ENCODE data around the gene MOGAT3. TPM values are rescaled to one million over a fixed set of nuclear protein-coding genes. Genes with fewer than 3 reads are reported as not detected.

The MOGAT3 gene
- total RNA-seq, 2 experiments from 2014 or later: not detected

DNA sequence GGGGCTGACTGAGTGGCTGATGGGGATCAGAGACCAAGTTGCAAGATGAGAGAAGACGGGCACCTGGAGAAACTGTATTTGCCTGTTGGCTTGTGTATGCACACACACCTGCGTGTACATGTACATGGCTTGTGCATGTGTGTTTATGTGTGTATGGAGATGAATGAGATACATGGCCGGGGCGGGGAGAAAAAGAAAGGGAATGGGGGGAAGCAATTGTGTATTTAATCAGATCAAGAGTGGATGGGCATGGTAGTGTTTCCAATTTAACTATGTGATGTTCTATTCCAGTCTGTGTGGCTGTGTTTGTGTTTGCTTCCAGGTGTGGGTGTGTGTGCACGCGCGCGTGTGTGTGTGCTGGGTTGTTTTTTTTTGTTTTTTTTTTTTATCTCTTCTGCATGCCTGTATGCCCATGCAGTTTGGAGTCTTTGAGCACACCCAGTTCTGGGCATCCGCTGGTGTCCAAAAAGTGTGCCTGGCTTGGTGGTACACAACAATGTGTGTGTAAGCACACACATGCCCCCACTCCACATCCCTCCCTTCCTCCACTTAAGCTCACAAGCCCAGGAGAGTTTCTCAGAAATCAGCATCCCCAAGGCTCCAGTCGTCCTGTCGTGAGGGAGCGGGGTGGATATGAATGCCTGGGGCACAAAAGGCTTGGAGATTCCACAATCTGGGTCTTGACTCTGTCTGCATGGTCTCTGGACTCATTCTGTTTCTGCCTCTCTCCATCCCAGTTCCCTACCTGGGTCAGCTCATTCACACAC, 33.0 kb downstream of the MOGAT3 start:
- no peak overlapping the region for H3K4me3 Mint-ChIP-seq
- no peaks in the 10 kb centered on the region for H3K9me3 Mint-ChIP-seq
- intact Hi-C loops (cut with micrococcal nuclease): loop anchor here (10.0 kb wide), 1 partner anchor 273 kb away; the partner anchor contains the start of gene ACHE
- CTCF ChIA-PET: interaction anchor here (0.5 to 1.6 kb wide), 7 partner anchors 15 to 464 kb away, joined by 3 to 17 read pairs (median 4); no protein-coding TSS in a partner anchor
- peaks cover 70% of the 10 kb centered on the region for H3K27me3 Mint-ChIP-seq (ENCODE audit: low read depth)
- peaks cover 76% of the 10 kb centered on the region for H3K4me1 Mint-ChIP-seq (ENCODE audit: low read depth)
- no peak for DNase-seq
- no peak overlapping the region for H3K27ac Mint-ChIP-seq
- H3K36me3 Mint-ChIP-seq (ENCODE audit: low read depth): no peaks in the 10 kb centered on the region

DNA sequence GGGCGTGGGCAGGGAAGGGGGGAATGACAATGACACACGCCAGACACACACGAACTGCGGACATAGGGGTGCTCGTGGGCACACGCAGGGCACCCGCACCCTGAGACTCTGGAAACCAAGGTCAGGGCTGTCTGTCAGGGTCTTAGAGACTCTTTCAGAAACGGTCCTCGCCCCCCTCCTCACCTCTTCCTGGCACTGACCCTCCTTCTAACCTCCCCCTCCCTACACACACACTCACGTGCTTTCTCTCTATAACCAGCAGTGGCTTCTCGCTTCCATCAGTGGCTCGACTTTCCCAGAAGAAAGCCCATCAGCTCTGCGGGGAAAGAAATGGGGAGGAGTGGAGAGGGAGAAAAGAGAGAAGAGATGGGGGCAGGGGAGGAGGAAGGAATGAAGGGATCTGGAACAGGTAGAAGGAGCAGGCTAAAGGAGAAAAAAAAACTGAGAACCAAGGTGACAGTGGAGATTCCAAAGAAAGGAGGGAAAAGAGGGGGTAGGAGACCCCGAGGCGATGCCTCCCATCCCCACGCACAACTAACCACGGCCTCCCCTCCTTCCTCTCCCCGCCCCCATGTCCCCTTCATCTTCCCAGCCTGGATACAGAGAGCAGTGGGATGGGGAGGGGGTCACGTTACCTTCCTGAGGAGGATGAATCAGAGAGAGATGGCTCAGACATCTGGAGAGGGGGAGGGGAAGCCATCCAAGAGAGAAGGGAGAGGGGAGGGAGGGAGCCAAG, 33.8 kb downstream of the MOGAT3 start:
- H3K36me3 Mint-ChIP-seq (ENCODE audit: low read depth): no peaks in the 10 kb centered on the region
- CTCF ChIA-PET: interaction anchor here (0.6 kb wide), 1 partner anchor 193 kb away, joined by 4 read pairs; no protein-coding TSS in a partner anchor
- intact Hi-C loops (cut with micrococcal nuclease): loop anchor here (10.0 kb wide), 1 partner anchor 272 kb away; the partner anchor contains the start of gene ACHE
- H3K27ac Mint-ChIP-seq: no peak overlapping the region
- DNase-seq: peak; percentile 14
- H3K4me3 Mint-ChIP-seq: no peak overlapping the region
- H3K9me3 Mint-ChIP-seq: no peaks in the 10 kb centered on the region
- peaks cover 76% of the 10 kb centered on the region for H3K4me1 Mint-ChIP-seq (ENCODE audit: low read depth)
- H3K27me3 Mint-ChIP-seq (ENCODE audit: low read depth): peaks cover 71% of the 10 kb centered on the region

DNA sequence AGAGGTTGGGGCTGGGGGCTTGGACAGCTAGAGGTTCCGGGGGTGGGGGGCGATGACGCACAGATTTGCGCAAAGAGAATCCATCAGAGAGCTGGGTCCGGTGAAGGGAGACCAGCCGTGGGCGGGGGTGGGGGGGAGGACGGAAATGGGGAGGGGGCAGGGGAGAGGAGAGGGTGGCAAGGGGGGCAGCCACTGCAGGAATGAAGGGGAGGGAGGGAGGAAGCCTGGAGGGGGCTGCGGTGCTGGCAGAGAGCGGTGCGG, 34.3 kb downstream of the MOGAT3 start:
- CTCF ChIA-PET: interaction anchor here (0.6 kb wide), 1 partner anchor 193 kb away, joined by 4 read pairs; no protein-coding TSS in a partner anchor
- intact Hi-C loops (cut with micrococcal nuclease): loop anchor here (10.0 kb wide), 1 partner anchor 272 kb away; the partner anchor contains the start of gene ACHE
- no peak overlapping the region for H3K4me3 Mint-ChIP-seq
- H3K4me1 Mint-ChIP-seq (ENCODE audit: low read depth): peaks cover 71% of the 10 kb centered on the region
- peaks cover 66% of the 10 kb centered on the region for H3K27me3 Mint-ChIP-seq (ENCODE audit: low read depth)
- no peaks in the 10 kb centered on the region for H3K9me3 Mint-ChIP-seq
- no peak for DNase-seq
- H3K27ac Mint-ChIP-seq: no peak overlapping the region
- no peaks in the 10 kb centered on the region for H3K36me3 Mint-ChIP-seq (ENCODE audit: low read depth)

DNA sequence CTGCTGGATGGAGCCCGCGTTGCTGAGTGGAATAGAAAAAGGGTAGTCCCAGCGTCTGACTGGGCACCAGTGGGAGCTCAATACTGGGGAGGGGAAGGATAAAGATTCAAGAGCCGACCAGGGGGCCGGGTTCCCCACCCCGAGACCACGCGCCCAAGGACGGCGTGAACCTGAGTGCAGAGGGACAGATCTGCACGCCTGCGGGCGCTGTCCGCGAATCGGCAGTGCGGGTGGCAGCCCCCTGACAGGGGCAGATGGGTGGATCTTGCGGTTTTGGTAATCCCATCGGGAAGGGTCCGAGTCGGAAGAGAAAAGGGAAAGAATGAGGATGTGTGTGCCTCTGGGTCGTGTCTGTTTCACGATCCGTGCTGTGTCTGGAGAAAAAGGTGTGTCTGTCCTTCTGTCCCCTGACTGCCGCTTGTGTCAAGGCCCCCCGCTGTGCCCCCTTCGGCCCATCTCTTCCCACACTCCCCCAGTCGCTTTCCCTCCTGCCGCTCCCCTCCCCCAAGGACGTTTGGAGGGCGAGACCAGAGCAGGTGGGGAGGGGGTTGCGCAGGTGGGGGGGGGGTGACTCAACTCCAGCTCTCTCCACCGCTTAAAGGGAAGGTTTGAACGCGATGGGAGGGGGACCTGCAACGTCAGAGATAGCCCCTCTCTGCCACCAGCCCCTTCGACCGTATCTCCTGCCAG, 34.7 kb downstream of the MOGAT3 start:
- peaks cover 66% of the 10 kb centered on the region for H3K4me1 Mint-ChIP-seq (ENCODE audit: low read depth)
- CTCF ChIA-PET: interaction anchor here (1.0 to 1.4 kb wide), 4 partner anchors 22 to 277 kb away, joined by 3 to 8 read pairs (median 3); partner anchors contain the start of genes IFT22 and UFSP1
- H3K36me3 Mint-ChIP-seq (ENCODE audit: low read depth): peaks cover 3% of the 10 kb centered on the region
- H3K27ac Mint-ChIP-seq: no peak overlapping the region
- no peaks in the 10 kb centered on the region for H3K9me3 Mint-ChIP-seq
- intact Hi-C loops (cut with micrococcal nuclease): loop anchor here (1.0 to 10.0 kb wide), 4 partner anchors 8 to 271 kb away; partner anchors contain the start of genes ACHE, AP1S1 and IFT22
- peak overlapping the region; percentile 77 for H3K4me3 Mint-ChIP-seq
- no peak for DNase-seq
- H3K27me3 Mint-ChIP-seq (ENCODE audit: low read depth): peaks cover 66% of the 10 kb centered on the region

DNA sequence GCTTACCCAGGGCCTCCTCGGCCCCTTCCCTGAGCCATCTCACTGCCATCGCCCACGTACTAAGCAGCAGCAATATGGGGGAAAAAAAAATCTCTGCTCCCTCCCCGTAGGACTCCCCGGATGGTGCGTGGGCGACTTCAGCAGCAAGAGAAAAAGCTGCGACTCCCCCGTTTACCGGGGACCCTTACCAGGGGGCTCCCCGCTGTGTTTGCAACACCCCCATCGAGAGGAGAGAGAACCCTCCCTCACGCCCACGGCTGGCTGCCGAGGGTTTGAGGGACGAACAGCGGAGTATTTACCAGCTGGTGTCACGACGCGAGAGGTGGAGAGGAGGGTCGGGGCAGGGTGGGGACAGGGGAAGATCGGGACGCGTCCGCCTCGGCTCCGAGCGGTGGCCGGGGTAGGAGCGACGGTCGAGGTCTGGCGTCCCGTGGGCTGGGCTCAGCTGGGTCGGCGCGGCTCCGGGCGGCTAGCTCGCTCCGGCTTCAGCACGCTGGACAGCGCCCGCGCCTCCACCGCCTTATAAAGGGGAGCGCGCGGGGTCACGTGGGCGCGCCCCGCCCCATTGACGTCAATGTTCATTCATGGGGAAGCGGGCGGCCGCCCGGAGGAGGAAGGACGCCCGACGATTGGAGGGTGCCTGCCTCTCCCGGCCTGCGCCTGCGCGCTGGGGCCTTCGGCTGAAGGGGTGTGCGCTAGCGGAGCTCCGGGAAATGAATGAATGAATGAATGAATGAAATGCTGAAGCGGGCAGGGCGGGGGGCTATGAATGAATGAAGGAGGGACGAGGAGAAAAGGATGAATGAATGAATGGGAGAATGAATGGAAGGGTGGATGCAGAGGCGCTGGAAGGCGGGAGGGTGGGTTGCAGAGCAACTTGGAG, 35.5 kb downstream of the MOGAT3 start, which contains the start of gene VGF:
VGF (minus strand) TSS at position 495 of the 883 bp plus-strand sequence. CDS start 726 bp downstream, outside the sequence.
- CTCF ChIA-PET: interaction anchor here (0.7 to 1.4 kb wide), 5 partner anchors 21 to 276 kb away, joined by 3 to 8 read pairs (median 3); partner anchors contain the start of genes IFT22 and UFSP1
- no peaks in the 10 kb centered on the region for H3K9me3 Mint-ChIP-seq
- peaks cover 58% of the 10 kb centered on the region for H3K27me3 Mint-ChIP-seq (ENCODE audit: low read depth)
- H3K36me3 Mint-ChIP-seq (ENCODE audit: low read depth): peaks cover 4% of the 10 kb centered on the region
- intact Hi-C loops (cut with micrococcal nuclease): loop anchor here (1.0 to 10.0 kb wide), 4 partner anchors 9 to 271 kb away; partner anchors contain the start of genes ACHE, AP1S1 and IFT22
- no peak within 1 kb of the TSS for H3K27ac Mint-ChIP-seq
- H3K4me3 Mint-ChIP-seq: peak within 1 kb of the TSS; percentile 77
- DNase-seq: peak; percentile 95
- H3K4me1 Mint-ChIP-seq (ENCODE audit: low read depth): peaks cover 58% of the 10 kb centered on the region

DNA sequence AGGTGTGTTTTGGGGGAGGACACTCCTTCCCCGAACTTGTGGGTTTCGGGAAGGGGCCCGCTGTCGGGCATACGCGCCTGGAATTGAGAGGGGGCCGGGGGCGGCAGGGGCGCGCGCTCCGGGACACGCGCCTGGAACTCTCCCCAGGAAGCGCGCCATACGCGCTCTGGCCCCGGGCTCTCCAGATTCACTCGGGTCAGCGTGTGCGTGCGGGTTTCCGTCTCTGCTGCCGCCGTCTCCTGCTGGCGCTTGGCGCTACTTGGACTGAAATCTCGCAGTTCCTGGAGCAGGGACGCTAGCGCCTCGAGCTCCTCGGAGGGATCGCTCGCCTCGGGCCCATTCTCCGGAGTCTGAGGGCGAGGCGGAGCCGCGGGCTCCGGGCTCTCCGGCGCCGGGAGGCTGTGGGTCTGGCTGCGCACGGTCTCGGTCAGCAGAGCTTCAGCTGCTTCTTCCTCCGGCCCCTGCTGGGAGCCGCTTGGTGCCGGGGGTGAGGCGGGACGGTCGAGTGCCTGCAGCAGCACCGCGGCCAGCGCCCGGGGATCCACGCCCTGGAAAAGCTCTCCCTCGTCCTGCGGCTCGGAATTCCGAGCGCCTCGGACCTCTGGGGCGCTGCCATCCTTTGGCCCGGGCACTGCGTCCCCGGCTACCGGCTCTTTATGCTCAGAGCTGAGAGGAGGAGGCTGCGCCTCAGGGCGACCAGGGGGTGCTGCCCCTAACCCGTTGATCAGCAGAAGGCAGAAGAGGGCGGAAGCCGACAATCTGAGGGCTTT, 36.6 kb downstream of the MOGAT3 start:
- Mint-ChIP-seq H3K27ac (no peak overlapping the region), H3K27me3 (ENCODE audit: low read depth) (peaks cover 50% of the 10 kb centered on the region), H3K4me3 (no peak overlapping the region), H3K36me3 (ENCODE audit: low read depth) (peaks cover 8% of the 10 kb centered on the region), H3K4me1 (ENCODE audit: low read depth) (peaks cover 48% of the 10 kb centered on the region), H3K9me3 (no peaks in the 10 kb centered on the region)
- intact Hi-C loops (cut with micrococcal nuclease): loop anchor here (10.0 kb wide), 1 partner anchor 269 kb away; the partner anchor contains the start of gene ACHE
- CTCF ChIA-PET: no interaction called here
- DNase-seq: no peak

DNA sequence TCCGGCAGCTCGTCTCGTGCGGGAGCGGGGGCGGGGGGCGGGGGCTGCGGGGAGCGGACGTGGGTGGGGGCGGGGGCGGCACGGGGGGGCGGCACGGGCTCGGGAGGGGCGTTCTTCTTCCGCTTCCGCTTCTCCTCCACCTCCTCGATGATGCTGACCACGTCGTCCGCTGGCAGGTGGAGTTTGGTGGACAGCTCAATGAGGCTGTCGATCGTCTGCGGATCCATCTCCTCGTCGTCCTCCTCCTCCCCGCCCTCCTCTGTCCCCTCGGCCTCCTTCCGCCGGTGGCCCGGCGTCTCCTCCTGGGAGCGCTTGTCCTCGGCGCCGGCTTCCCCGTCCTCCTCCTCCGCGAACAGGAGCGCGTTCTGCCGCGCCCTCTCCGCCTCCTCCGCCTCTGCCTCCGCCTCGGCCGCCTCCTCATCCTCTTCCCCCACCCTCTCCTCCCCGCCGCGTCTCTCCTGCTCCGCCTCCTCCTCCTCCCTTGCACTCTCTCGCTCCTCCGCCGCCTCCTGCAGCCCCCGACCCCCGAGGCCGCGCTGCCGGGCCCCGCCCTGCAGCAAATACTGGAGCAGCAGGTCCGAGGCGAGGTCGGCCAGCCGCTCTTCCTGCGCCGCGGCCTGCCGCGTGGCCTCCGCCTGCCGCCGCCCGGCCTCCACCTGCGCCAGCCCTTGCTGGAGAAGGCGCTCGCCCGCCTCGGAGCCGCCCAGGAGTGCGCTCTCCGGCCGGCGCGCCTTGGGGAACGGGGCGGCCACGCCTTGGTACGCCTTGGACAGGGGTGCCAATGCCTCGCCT, 37.4 kb downstream of the MOGAT3 start:
- CTCF ChIA-PET: interaction anchor here (0.6 kb wide), 1 partner anchor 30 kb away, joined by 3 read pairs; no protein-coding TSS in a partner anchor
- peak overlapping the region; percentile 56 for H3K4me3 Mint-ChIP-seq
- H3K27ac Mint-ChIP-seq: no peak overlapping the region
- peak; percentile 23 for DNase-seq
- H3K27me3 Mint-ChIP-seq (ENCODE audit: low read depth): peaks cover 45% of the 10 kb centered on the region
- intact Hi-C loops (cut with micrococcal nuclease): loop anchor here (10.0 kb wide), 1 partner anchor 269 kb away; the partner anchor contains the start of gene ACHE
- H3K4me1 Mint-ChIP-seq (ENCODE audit: low read depth): peaks cover 42% of the 10 kb centered on the region
- peaks cover 12% of the 10 kb centered on the region for H3K36me3 Mint-ChIP-seq (ENCODE audit: low read depth)
- no peaks in the 10 kb centered on the region for H3K9me3 Mint-ChIP-seq

DNA sequence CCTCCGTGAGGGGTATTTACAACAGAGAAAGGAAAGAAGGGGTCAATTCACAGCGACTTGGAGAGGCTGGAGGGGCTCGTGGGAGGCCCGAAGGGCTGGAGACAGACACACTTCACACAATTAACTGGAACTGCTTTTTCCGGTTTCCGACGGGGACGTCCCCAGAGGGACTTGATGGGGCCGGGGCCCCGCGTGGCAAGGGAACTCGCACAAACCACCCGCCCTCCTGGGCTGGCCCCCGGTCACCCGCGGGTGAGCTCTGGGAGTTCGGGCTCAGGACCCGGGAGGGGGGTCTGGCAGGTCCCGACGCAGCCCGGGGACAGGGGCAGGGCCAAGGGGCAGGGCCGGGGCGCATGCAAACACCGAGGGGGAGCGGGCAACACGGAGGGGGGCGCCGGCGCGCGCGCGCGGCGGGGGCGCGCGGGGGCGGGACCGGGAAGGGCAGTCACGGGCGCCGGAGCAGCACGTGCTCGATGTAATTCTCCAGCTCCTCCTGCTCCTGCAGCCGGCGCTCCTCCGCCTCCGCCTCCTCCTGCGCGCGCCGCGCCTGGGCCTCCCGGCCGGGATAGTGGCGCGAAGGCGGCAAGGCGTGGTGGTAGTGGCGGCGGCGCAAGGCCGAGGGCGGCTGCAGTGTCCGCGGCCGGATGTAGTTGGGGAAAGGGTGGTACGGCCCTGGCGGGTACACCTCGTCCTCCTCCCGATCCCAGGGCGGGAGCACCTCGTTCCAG, 38.1 kb downstream of the MOGAT3 start:
- H3K4me1 Mint-ChIP-seq (ENCODE audit: low read depth): peaks cover 38% of the 10 kb centered on the region
- DNase-seq: no peak
- intact Hi-C loops (cut with micrococcal nuclease): loop anchor here (10.0 kb wide), 1 partner anchor 268 kb away; the partner anchor contains the start of gene ACHE
- no peak overlapping the region for H3K27ac Mint-ChIP-seq
- H3K27me3 Mint-ChIP-seq (ENCODE audit: low read depth): peaks cover 41% of the 10 kb centered on the region
- no peaks in the 10 kb centered on the region for H3K9me3 Mint-ChIP-seq
- peak overlapping the region; percentile 36 for H3K4me3 Mint-ChIP-seq
- CTCF ChIA-PET: interaction anchor here (0.6 kb wide), 1 partner anchor 30 kb away, joined by 3 read pairs; no protein-coding TSS in a partner anchor
- H3K36me3 Mint-ChIP-seq (ENCODE audit: low read depth): peaks cover 15% of the 10 kb centered on the region

DNA sequence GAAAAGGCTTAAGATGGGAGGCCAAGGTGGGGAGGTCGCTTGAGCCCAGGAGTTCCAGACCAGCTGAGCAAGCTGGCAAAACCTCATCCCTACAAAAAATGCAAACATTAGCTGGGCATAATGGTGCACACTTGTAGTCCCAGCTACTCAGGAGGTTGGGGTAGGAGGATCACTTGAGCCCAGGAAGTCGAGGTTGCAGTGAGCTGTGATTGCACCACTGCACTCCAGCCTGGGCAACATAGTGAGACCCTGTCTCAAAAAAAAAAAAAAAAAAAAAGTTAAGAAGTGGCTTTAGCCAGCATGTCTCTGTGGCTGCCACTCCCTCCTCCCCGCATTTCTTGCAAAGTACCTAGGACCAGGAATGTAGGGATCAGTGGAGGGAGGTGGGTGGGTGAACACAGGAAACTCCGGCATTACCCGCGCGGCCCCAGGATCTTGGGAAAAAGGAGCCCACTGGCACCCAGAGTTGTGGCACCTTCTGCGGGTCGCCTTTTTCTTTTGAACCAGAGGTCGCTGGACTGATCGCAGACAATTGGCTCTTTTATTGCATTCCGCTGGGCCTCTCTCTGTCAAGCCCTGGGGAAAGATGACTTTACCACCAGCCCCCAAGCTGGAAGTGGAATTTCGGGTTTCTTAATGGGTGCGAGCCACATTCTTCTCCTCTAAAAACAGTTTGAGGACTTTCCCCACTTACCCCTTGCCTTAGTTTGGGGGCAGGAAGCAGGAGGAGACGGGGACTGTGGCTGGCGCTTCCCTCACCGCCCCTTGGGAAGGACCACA, 39.0 kb downstream of the MOGAT3 start:
- DNase-seq: no peak
- intact Hi-C loops (cut with micrococcal nuclease): loop anchor here (10.0 kb wide), 1 partner anchor 267 kb away; the partner anchor contains the start of gene ACHE
- no peak overlapping the region for H3K27ac Mint-ChIP-seq
- H3K27me3 Mint-ChIP-seq (ENCODE audit: low read depth): peaks cover 33% of the 10 kb centered on the region
- H3K36me3 Mint-ChIP-seq (ENCODE audit: low read depth): peaks cover 15% of the 10 kb centered on the region
- peaks cover 30% of the 10 kb centered on the region for H3K4me1 Mint-ChIP-seq (ENCODE audit: low read depth)
- no peaks in the 10 kb centered on the region for H3K9me3 Mint-ChIP-seq
- peak overlapping the region; percentile 36 for H3K4me3 Mint-ChIP-seq
- CTCF ChIA-PET: interaction anchor here (1.0 to 2.0 kb wide), 2 partner anchors 18 to 31 kb away, joined by 3 to 6 read pairs; no protein-coding TSS in a partner anchor

Data from activated naive CD4-positive, alpha-beta T cell treated with anti-CD3 and anti-CD28 coated beads for 36 hours (primary cell).